Prostate gland (tissue), 2 donors: Measurements from ENCODE around the gene DLGAP1.
"Not testable (repeated sequence)": the region's sequence is repeated elsewhere in the genome, so short reads cannot be mapped to it uniquely, and the experiment has no call there.

Experiments used
- CTCF ChIP-seq, 4 experiments: fragments of 200-600 bp in 2 of 4; fragments of 450-650 bp in 2 of 4; sonication (generic) in 2 of 4; IDR thresholded peaks; 1 replicate in 3 of 4; 2 replicates in 1 of 4; pipeline ENCODE4 v1.5.1; 2016 to 2019; ENCODE audit warnings: antibody characterized with exemption in 4 of 4, mild to moderate bottlenecking in 2 of 4, moderate library complexity in 2 of 4
- POLR2A ChIP-seq: fragments of 450-650 bp; IDR thresholded peaks from one replicate; pipeline ENCODE4 v1.6.1; 2016; ENCODE audit warnings: antibody characterized with exemption, mild to moderate bottlenecking

- not testable (repeated sequence) for TF ChIP-seq CTCF (IDR thresholded peaks at IDR 0.05); POLR2A
Observed at GRCh38 chr18:3650521-3651042, 804.5 kb downstream of the DLGAP1 start.
